HL-60 (cell line): ENCODE results near the gene DGUOK.

Experiments
- DNase-seq, 2 experiments: peaks; one replicate each; pipeline ENCODE4 v3.0.0-alpha.2; 2010 to 2020; ENCODE audit warnings: low read depth in 1 of 2, low spot score in 1 of 2
- H3K27ac ChIP-seq: fragments of 250-450 bp; sonication (Bioruptor Pico); replicated peaks from 2 replicates; pipeline ENCODE4 v1.5.1; 2020; ENCODE audit warnings: mild to moderate bottlenecking, moderate library complexity
- H3K27me3 ChIP-seq: fragments of 250-450 bp; sonication (Bioruptor Pico); 2 replicates; pipeline ENCODE4 v1.5.1; 2021; ENCODE audit warnings: mild to moderate bottlenecking, moderate library complexity; ENCODE audit not compliant: insufficient read depth, poor library complexity, severe bottlenecking
- H3K4me3 ChIP-seq: replicated peaks from 2 replicates; pipeline ENCODE4 v1.5.1; 2011; ENCODE audit warnings: mild to moderate bottlenecking, control low read depth, low read length; ENCODE audit not compliant: insufficient read depth
- GABPA ChIP-seq: IDR thresholded peaks from 2 replicates; pipeline ENCODE4 v1.6.1; 2012; ENCODE audit warnings: low read depth
- POLR2AphosphoS5 ChIP-seq: IDR thresholded peaks from 2 replicates; pipeline ENCODE4 v1.6.1; 2012; ENCODE audit warnings: low read depth
- SPI1 ChIP-seq: IDR thresholded peaks from 2 replicates; pipeline ENCODE4 v1.6.1; 2012; ENCODE audit warnings: low read depth, mild to moderate bottlenecking, borderline replicate concordance
- TF ChIP-seq, protein P1 (sequence below): IDR thresholded peaks from one replicate; pipeline ENCODE4 v1.5.1; 2011; ENCODE audit warnings: low read length, control low read depth, inconsistent platforms; ENCODE audit not compliant: insufficient read depth
- TF ChIP-seq, protein P2 (sequence below): IDR thresholded peaks from 2 replicates; pipeline ENCODE4 v1.6.1; 2012; ENCODE audit warnings: low read depth; ENCODE audit not compliant: insufficient replicate concordance

Gene DGUOK

GRCh38 chr2:73899801-73900336 is 26.8 kb upstream of the DGUOK start:
- no peak for DNase-seq

DNA sequence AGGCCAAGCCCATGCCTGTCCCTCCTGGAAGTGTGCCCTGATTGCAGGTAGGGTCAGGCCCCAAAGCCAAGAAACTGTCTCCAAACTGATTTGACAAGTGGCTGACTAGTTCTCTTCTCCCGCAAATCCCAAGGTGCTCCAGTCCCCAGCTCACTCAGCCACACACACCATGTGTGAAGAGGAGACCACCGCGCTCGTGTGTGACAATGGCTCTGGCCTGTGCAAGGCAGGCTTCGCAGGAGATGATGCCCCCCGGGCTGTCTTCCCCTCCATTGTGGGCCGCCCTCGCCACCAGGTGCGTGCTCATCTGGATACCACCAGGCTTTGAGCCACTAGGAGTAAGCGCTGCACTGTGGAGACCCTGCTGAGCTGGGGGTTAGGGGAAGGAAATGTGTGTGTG is 25.5 kb upstream of the DGUOK start:
- Histone ChIP-seq H3K27me3 (no peaks in the 10 kb centered on the region), H3K4me3 (no peak overlapping the region), H3K27ac (no peak overlapping the region)
- TF ChIP-seq POLR2AphosphoS5 (no peak), GABPA (no peak), SPI1 (no peak)
- TF ChIP-seq, protein P1, sequence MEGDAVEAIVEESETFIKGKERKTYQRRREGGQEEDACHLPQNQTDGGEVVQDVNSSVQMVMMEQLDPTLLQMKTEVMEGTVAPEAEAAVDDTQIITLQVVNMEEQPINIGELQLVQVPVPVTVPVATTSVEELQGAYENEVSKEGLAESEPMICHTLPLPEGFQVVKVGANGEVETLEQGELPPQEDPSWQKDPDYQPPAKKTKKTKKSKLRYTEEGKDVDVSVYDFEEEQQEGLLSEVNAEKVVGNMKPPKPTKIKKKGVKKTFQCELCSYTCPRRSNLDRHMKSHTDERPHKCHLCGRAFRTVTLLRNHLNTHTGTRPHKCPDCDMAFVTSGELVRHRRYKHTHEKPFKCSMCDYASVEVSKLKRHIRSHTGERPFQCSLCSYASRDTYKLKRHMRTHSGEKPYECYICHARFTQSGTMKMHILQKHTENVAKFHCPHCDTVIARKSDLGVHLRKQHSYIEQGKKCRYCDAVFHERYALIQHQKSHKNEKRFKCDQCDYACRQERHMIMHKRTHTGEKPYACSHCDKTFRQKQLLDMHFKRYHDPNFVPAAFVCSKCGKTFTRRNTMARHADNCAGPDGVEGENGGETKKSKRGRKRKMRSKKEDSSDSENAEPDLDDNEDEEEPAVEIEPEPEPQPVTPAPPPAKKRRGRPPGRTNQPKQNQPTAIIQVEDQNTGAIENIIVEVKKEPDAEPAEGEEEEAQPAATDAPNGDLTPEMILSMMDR: no peak
- TF ChIP-seq, protein P2, sequence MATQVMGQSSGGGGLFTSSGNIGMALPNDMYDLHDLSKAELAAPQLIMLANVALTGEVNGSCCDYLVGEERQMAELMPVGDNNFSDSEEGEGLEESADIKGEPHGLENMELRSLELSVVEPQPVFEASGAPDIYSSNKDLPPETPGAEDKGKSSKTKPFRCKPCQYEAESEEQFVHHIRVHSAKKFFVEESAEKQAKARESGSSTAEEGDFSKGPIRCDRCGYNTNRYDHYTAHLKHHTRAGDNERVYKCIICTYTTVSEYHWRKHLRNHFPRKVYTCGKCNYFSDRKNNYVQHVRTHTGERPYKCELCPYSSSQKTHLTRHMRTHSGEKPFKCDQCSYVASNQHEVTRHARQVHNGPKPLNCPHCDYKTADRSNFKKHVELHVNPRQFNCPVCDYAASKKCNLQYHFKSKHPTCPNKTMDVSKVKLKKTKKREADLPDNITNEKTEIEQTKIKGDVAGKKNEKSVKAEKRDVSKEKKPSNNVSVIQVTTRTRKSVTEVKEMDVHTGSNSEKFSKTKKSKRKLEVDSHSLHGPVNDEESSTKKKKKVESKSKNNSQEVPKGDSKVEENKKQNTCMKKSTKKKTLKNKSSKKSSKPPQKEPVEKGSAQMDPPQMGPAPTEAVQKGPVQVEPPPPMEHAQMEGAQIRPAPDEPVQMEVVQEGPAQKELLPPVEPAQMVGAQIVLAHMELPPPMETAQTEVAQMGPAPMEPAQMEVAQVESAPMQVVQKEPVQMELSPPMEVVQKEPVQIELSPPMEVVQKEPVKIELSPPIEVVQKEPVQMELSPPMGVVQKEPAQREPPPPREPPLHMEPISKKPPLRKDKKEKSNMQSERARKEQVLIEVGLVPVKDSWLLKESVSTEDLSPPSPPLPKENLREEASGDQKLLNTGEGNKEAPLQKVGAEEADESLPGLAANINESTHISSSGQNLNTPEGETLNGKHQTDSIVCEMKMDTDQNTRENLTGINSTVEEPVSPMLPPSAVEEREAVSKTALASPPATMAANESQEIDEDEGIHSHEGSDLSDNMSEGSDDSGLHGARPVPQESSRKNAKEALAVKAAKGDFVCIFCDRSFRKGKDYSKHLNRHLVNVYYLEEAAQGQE: no peak
- no peak for DNase-seq

More at GRCh38 chr2:73899801-73900336, 26.8 kb upstream of the DGUOK start:
- no peaks in the 10 kb centered on the region for H3K27me3 ChIP-seq
- TF ChIP-seq POLR2AphosphoS5 (no peak), SPI1 (no peak), GABPA (no peak)
- TF ChIP-seq, protein P1: no peak
- TF ChIP-seq, protein P2: no peak
- H3K27ac ChIP-seq: no peak overlapping the region
- no peak overlapping the region for H3K4me3 ChIP-seq

DNA sequence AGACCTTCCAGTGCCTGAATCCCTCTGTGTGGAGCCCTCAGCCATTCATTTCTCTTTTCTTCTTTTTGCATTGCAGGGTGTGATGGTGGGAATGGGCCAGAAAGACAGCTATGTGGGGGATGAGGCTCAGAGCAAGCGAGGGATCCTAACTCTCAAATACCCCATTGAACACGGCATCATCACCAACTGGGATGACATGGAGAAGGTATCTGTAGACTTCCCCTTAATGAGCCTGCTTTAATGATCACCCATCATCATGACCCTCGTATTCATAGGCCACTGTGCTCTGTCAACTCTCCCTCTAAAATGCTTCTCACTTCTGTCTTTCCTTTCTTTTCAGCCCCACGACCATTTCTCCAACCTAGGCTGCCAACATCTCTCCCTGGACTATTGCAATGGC is 24.4 kb upstream of the DGUOK start:
- no peak overlapping the region for H3K27ac ChIP-seq
- H3K27me3 ChIP-seq: no peaks in the 10 kb centered on the region

More for the DNA sequence above, 24.4 kb upstream of the DGUOK start:
- H3K4me3 ChIP-seq: no peak overlapping the region
- no peak for DNase-seq
- TF ChIP-seq SPI1 (no peak), GABPA (no peak), POLR2AphosphoS5 (no peak)
- TF ChIP-seq, protein P2: no peak
- TF ChIP-seq, protein P1: no peak
